ENCODE data around the gene HDAC4. TPM values are rescaled to one million over a fixed set of nuclear protein-coding genes. Genes with fewer than 3 reads are reported as not detected.

HDAC4 gene
- total and polyA plus RNA-seq, 3 experiments from 2014 or later = 8.3 to 28.8 (median 24.0) TPM

DNA sequence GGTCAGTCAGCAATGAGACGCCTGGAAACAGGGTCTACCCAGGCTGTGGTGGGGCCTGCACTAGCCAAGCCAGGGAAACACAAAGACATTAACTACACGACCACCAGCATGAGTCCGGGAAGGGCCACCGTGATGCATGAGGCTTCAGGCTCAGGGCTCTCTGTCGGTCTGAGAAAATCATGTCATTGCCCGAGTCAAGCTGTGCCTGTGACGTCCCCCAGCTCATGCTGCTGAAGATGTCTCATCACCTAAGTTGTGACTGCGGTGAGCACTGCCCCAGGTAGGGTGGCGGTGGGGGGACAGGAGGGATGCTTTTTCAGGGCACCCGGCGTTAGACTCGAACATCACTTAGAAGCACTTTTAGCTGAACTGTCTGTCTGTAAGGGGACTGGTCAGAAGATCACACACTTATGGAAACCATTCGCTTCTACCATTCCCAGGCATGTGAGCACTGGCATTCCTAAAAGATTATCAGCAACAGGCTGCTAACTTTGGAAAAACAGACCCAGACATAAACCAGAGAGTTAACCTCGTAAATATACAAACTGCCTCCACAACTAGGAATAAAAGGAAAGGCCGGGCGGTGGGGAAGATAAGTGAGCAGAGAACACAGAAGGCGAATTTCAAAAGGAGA lies 234.5 kb downstream of the HDAC4 start:
- H3K36me3 Mint-ChIP-seq = peaks cover 15 to 79% (median 17%) of the 10 kb centered on the region in 3 donors
- peak in 1 of 5 donors; percentile 28 for DNase-seq
- ChIA-PET POLR2A (no interaction called here), CTCF (no interaction called here)
- Histone ChIP-seq H3K4me3 (ENCODE audit: low read length) (no peak overlapping the region), H3K9me3 (ENCODE audit: low read length) (peaks cover 3% of the 10 kb centered on the region), H3K4me1 (ENCODE audit: insufficient read depth, low read length) (peaks cover 19% of the 10 kb centered on the region), H3K27me3 (ENCODE audit: insufficient read depth, low read length, poor library complexity, severe bottlenecking) (no peaks in the 10 kb centered on the region), H3K36me3 (ENCODE audit: insufficient read depth, low read length) (peaks cover 8% of the 10 kb centered on the region), H3K27ac (ENCODE audit: low read depth, low read length) (no peak overlapping the region)
- no peak overlapping the region for H3K4me3 Mint-ChIP-seq
- H3K9me3 Mint-ChIP-seq = peaks cover 9 to 11% (median 10%) of the 10 kb centered on the region in 5 donors
- peaks cover 22 to 29% (median 26%) of the 10 kb centered on the region in 3 donors for H3K4me1 Mint-ChIP-seq
- peak overlapping the region in 2 of 8 donors; percentile 12 to 32 for H3K27ac Mint-ChIP-seq
- no peaks in the 10 kb centered on the region for H3K27me3 Mint-ChIP-seq

DNA sequence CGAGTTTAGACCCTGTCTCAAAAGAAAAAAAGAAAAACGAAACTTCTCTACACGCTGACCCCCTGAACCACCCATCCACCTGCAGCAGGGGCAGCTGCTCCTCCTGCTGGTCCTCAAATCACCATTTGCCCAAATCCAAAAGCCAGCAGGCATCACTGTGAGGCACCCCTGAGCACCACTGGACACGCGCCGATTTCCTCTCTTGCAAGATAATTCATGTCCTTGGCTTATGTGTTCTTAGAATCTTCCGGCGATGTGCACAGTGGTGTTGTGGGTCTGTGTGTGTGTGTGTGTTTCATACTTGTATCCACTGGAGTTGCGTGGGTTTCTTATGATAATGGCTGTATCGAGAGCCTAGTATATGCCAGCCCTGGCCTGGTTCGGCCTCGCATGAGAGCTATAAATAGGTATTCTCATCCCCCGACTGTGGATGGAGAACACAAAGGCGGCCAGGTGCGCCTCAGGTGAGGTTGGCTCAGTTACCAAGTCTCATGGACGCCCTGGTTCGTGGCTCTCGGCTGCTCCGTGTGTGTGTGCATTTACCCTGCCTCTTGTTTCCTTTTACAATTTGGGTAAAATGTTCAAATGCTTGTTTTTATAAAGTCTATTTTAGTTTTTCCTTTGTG lies 235.5 kb downstream of the HDAC4 start:
- Histone ChIP-seq H3K4me3 (ENCODE audit: low read length) (no peak overlapping the region), H3K36me3 (ENCODE audit: insufficient read depth, low read length) (no peaks in the 10 kb centered on the region), H3K4me1 (ENCODE audit: insufficient read depth, low read length) (peaks cover 19% of the 10 kb centered on the region), H3K27me3 (ENCODE audit: insufficient read depth, low read length, poor library complexity, severe bottlenecking) (no peaks in the 10 kb centered on the region), H3K9me3 (ENCODE audit: low read length) (no peaks in the 10 kb centered on the region), H3K27ac (ENCODE audit: low read depth, low read length) (no peak overlapping the region)
- peaks cover 7 to 79% (median 8%) of the 10 kb centered on the region in 3 donors for H3K36me3 Mint-ChIP-seq
- no peaks in the 10 kb centered on the region for H3K27me3 Mint-ChIP-seq
- peak overlapping the region in 4 of 7 donors; percentile 3 to 34 (median 14) for H3K4me3 Mint-ChIP-seq
- peaks cover 22 to 29% (median 26%) of the 10 kb centered on the region in 3 donors for H3K4me1 Mint-ChIP-seq
- peaks cover under 1 to 1% (median under 1%) of the 10 kb centered on the region in 5 donors for H3K9me3 Mint-ChIP-seq
- DNase-seq = peak in 1 of 5 donors; percentile 25
- H3K27ac Mint-ChIP-seq = peak overlapping the region in 3 of 8 donors; percentile 25 to 87 (median 80)
- ChIA-PET POLR2A (no interaction called here), CTCF (no interaction called here)

DNA sequence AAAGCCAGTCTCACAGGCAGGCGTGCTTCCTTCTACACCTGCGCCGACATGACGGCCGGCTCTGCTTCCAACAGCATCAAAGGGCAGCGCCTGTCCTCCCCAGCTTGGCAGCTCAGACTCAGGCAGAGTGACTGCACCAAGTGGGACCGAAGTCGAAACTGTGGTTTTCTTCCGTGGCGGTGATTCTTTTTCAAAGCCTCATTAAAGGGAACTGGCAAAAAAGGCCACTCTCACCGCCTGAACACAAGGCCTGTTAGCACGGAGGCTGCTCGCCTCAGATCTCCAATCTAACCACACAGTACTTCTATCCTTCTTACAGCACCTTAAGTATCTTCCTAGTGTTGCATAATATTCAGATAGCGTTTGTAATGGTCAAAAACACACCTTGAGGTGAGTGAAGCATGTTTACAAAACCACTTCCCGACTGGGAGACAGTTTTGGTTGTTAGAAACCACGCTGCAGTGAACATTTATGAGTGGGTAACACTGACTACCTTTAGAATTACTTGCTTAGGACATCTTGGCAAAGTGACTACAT lies 236.4 kb downstream of the HDAC4 start:
- H3K27me3 Mint-ChIP-seq = no peaks in the 10 kb centered on the region
- peaks cover 5 to 76% (median 8%) of the 10 kb centered on the region in 3 donors for H3K36me3 Mint-ChIP-seq
- no peaks in the 10 kb centered on the region for H3K36me3 ChIP-seq (ENCODE audit: insufficient read depth, low read length)
- peaks cover 25 to 33% (median 26%) of the 10 kb centered on the region in 3 donors for H3K4me1 Mint-ChIP-seq
- H3K27ac ChIP-seq (ENCODE audit: low read depth, low read length) = no peak overlapping the region
- no peak overlapping the region for H3K4me3 ChIP-seq (ENCODE audit: low read length)
- H3K27ac Mint-ChIP-seq = peak overlapping the region in 7 of 8 donors; percentile 52 to 86 (median 79)
- DNase-seq = peak in 3 of 5 donors; percentile 35 to 42 (median 41)
- no peaks in the 10 kb centered on the region for H3K9me3 Mint-ChIP-seq
- CTCF ChIA-PET = interaction anchor here (1.1 kb wide), 1 partner anchor 8 kb away, joined by 3 read pairs; no protein-coding TSS in a partner anchor
- no peaks in the 10 kb centered on the region for H3K27me3 ChIP-seq (ENCODE audit: insufficient read depth, low read length, poor library complexity, severe bottlenecking)
- H3K9me3 ChIP-seq (ENCODE audit: low read length) = no peaks in the 10 kb centered on the region
- POLR2A ChIA-PET = no interaction called here
- H3K4me3 Mint-ChIP-seq = peak overlapping the region in 6 of 7 donors; percentile 45 to 71 (median 66)
- peaks cover 19% of the 10 kb centered on the region for H3K4me1 ChIP-seq (ENCODE audit: insufficient read depth, low read length)

DNA sequence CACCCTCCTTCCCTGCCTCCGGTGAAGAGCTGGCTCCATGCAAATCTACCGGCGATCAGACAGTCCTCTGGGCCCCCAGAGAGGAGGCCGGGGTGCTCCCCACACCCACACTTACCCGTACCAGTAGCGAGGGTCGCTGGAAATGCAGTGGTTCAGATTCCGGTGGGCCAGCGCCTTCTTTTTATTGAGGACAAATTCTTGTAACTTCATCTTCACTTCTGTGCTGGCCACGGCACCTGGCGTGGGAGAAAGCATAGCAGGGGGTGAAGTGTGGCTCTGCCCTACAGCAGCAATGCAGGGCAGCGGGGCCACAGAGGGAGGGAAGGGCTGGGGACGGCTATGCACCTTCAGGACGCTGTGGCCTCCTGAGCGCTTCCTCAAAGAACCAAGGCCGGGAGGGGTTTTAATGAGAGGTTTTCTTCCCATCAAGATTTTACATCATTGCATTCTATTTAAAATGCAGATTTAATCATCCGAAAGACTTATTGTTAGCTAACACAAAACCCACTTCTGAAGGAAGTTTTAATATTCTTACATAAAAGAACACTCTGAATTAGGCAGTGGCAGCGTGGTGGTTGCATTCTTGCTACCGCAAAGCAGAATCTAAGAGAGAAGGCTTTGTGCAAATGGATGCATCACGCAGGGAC lies 237.0 kb downstream of the HDAC4 start:
- Mint-ChIP-seq H3K4me3 (peak overlapping the region in 6 of 7 donors; percentile 45 to 71 (median 66)), H3K27me3 (no peaks in the 10 kb centered on the region), H3K27ac (peak overlapping the region; percentile 52 to 89 (median 80)), H3K36me3 (peaks cover 8 to 72% (median 8%) of the 10 kb centered on the region in 3 donors), H3K4me1 (peaks cover 25 to 33% (median 26%) of the 10 kb centered on the region in 3 donors), H3K9me3 (no peaks in the 10 kb centered on the region)
- DNase-seq = peak in 1 of 5 donors; percentile 26
- CTCF ChIA-PET = interaction anchor here (1.1 kb wide), 1 partner anchor 9 kb away, joined by 3 read pairs; no protein-coding TSS in a partner anchor
- H3K27ac ChIP-seq (ENCODE audit: low read depth, low read length) = no peak overlapping the region
- H3K9me3 ChIP-seq (ENCODE audit: low read length) = no peaks in the 10 kb centered on the region
- H3K36me3 ChIP-seq (ENCODE audit: insufficient read depth, low read length) = no peaks in the 10 kb centered on the region
- no peaks in the 10 kb centered on the region for H3K27me3 ChIP-seq (ENCODE audit: insufficient read depth, low read length, poor library complexity, severe bottlenecking)
- no peak overlapping the region for H3K4me3 ChIP-seq (ENCODE audit: low read length)
- H3K4me1 ChIP-seq (ENCODE audit: insufficient read depth, low read length) = peaks cover 19% of the 10 kb centered on the region
- POLR2A ChIA-PET = no interaction called here

DNA sequence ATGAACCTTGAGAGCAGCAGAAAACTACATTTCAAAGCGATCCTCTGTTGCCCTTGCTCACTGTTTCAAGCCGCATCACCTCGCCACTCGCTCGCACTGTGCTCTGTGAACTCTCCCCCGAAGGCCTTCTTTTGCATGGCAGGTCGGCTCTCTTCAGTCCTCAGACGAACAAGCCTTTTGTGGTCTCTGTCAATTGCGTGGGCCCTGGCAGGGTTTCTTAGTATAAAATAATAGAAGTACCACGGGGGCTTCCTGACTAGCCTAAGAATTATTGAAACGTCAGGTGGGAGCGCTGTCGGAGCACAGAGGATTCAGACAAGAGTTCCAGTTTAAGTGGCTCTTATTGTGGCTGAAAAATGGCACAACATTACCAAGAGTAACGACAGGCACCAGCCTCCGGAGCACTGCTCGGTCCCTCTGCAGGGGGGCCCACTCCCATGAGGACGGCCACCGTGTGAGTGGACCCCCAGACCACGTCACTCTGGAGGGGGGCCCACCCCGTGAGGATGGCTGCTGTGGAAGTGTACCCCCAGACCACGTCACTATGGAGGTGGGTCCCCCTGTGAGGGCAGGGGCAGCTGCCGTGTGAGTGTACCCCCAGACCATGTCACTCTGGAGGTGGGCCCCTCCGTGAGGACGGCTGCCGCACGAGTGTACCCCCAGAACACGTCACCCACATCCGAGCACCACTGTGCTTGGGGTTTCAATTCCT lies 237.7 kb downstream of the HDAC4 start:
- Mint-ChIP-seq H3K27ac (peak overlapping the region in 3 of 8 donors; percentile 17 to 75 (median 43)), H3K4me3 (peak overlapping the region in 2 of 7 donors; percentile 27 to 36), H3K27me3 (no peaks in the 10 kb centered on the region), H3K4me1 (peaks cover 25 to 33% (median 26%) of the 10 kb centered on the region in 3 donors), H3K36me3 (peaks cover 8 to 69% (median 10%) of the 10 kb centered on the region in 3 donors), H3K9me3 (no peaks in the 10 kb centered on the region)
- H3K4me1 ChIP-seq (ENCODE audit: insufficient read depth, low read length) = peaks cover 19% of the 10 kb centered on the region
- ChIA-PET CTCF (interaction anchor here (1.1 kb wide), 1 partner anchor 9 kb away, joined by 3 read pairs; no protein-coding TSS in a partner anchor), POLR2A (no interaction called here)
- no peak overlapping the region for H3K4me3 ChIP-seq (ENCODE audit: low read length)
- no peak overlapping the region for H3K27ac ChIP-seq (ENCODE audit: low read depth, low read length)
- H3K36me3 ChIP-seq (ENCODE audit: insufficient read depth, low read length) = no peaks in the 10 kb centered on the region
- peak in 1 of 5 donors; percentile 43 for DNase-seq
- no peaks in the 10 kb centered on the region for H3K9me3 ChIP-seq (ENCODE audit: low read length)
- H3K27me3 ChIP-seq (ENCODE audit: insufficient read depth, low read length, poor library complexity, severe bottlenecking) = no peaks in the 10 kb centered on the region

DNA sequence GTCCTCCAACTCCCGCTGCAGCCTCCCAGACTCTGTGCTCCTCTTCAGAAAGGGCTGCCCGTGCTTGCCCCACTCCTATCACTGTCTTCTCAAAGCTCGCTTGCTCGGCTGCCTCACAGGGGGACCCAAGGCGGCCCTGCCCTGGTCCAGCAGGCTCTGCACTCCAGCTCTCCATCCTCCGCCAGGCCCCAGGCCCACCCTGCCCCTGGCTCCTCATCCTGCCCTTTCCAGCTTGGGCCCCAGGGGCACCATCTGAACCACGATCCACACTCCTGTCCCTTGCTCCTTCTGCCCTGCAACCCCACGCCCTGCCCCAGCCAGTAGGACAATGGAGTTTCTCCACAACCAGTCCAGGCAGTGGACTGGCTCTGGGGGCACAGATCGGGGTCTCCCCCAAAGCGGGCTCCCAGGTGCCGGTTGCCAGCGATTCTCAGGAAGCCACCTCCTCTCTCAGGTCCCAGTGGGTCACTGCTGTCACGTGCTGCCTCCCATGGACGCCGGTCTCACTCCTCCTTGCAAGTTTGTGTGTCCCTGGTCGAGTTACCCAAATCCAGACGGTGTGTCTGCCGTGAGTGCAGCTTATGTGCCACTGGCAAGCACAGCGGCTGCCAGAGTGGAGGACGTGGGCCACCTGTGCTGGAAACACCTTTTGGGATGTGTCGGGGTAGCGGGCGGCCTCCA lies 238.5 kb downstream of the HDAC4 start:
- Histone ChIP-seq H3K27ac (ENCODE audit: low read depth, low read length) (no peak overlapping the region), H3K9me3 (ENCODE audit: low read length) (no peaks in the 10 kb centered on the region), H3K4me3 (ENCODE audit: low read length) (no peak overlapping the region), H3K27me3 (ENCODE audit: insufficient read depth, low read length, poor library complexity, severe bottlenecking) (no peaks in the 10 kb centered on the region), H3K36me3 (ENCODE audit: insufficient read depth, low read length) (no peaks in the 10 kb centered on the region), H3K4me1 (ENCODE audit: insufficient read depth, low read length) (peaks cover 19% of the 10 kb centered on the region)
- Mint-ChIP-seq H3K4me3 (peak overlapping the region in 1 of 7 donors; percentile 44), H3K36me3 (peaks cover 5 to 67% (median 11%) of the 10 kb centered on the region in 3 donors), H3K4me1 (peaks cover 25 to 31% (median 26%) of the 10 kb centered on the region in 3 donors), H3K9me3 (no peaks in the 10 kb centered on the region), H3K27ac (peak overlapping the region in 2 of 8 donors; percentile 76 to 79), H3K27me3 (no peaks in the 10 kb centered on the region)
- ChIA-PET POLR2A (no interaction called here), CTCF (no interaction called here)
- peak in 1 of 5 donors; percentile 39 for DNase-seq

DNA sequence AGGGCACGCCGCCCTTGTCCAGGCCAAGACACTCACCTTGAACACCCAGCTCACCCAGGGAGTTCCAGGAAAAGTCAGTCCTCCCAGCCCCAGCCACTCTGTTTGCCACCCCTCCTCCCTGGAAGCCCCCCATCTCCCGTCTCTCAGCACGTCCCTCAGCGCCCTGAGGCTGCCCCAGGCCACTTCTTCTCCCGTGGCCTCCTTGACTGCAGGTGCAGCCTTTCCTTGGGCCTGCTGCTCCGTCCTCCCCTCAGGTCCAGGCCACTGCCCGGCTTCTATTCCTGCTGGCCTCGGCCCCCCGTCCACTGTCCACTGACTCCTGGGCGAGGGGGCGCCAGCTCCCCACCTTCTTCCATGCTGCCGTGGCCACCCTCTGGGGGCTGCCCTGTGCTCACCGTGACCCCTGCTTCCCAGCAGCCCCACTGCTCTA lies 239.1 kb downstream of the HDAC4 start:
- no peaks in the 10 kb centered on the region for H3K9me3 Mint-ChIP-seq
- peaks cover 19% of the 10 kb centered on the region for H3K4me1 ChIP-seq (ENCODE audit: insufficient read depth, low read length)
- POLR2A ChIA-PET = no interaction called here
- H3K27me3 Mint-ChIP-seq = no peaks in the 10 kb centered on the region
- H3K27me3 ChIP-seq (ENCODE audit: insufficient read depth, low read length, poor library complexity, severe bottlenecking) = no peaks in the 10 kb centered on the region
- H3K4me1 Mint-ChIP-seq = peaks cover 25 to 30% (median 26%) of the 10 kb centered on the region in 3 donors
- DNase-seq = peak in 1 of 5 donors; percentile 37
- peak overlapping the region in 3 of 8 donors; percentile 2 to 76 (median 9) for H3K27ac Mint-ChIP-seq
- no peaks in the 10 kb centered on the region for H3K9me3 ChIP-seq (ENCODE audit: low read length)
- H3K4me3 Mint-ChIP-seq = peak overlapping the region in 1 of 7 donors; percentile 37
- H3K27ac ChIP-seq (ENCODE audit: low read depth, low read length) = no peak overlapping the region
- CTCF ChIA-PET = no interaction called here
- no peak overlapping the region for H3K4me3 ChIP-seq (ENCODE audit: low read length)
- H3K36me3 Mint-ChIP-seq = peaks cover 5 to 67% (median 11%) of the 10 kb centered on the region in 3 donors
- no peaks in the 10 kb centered on the region for H3K36me3 ChIP-seq (ENCODE audit: insufficient read depth, low read length)
